ENCODE data around the gene FOXO3B.
A peak's percentile ranks its signal among the peaks of the same experiment; 100 is the strongest.
"Not testable (repeated sequence)": the region's sequence is repeated elsewhere in the genome, so short reads cannot be mapped to it uniquely, and the experiment has no call there.

The FOXO3B gene

DNA sequence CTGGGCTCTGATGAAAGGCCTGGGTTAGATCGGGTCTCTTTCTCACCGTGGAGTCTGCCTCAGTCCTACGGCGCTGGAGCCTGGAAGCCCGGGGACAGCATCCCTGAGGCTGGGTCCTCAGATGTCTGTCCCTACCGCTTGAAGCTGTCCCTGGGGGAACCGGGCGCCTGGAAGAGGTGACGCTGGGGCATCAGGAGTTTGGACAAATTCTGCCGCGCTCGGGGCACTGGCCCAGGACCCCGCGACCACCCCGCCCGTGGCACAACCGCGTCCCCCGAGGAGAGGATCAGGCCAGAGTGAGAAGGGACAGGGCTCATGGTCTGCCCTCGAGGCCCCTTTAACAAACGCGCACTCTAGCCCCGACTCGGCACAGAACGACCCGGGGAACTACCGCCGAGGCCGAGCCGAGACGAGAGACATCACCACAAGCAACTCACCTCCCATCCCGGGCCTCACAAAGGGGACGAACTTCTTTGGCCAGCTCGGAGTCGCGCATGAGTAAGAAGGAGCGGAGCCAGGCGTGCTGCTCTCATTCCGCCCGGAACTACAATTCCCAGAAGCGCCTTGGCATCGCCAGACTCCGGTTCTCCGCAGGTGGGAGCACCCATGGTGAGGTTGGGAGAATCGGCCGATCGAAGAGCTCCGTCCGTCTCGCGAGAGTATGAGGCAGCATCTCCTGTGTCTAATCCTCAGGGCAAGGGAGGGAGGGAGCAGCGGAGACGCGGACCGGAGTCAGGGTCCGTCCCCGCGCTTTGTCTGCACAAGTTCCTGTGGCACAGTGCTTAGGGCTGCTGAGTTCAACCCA, at the start of gene FOXO3B:
TSS of gene FOXO3B (minus strand) at position 548 of the 805 bp plus-strand sequence. CDS start 663 bp downstream, outside the sequence.
- DNase-seq = peak; percentile 78 to 85 (median 82)

DNA sequence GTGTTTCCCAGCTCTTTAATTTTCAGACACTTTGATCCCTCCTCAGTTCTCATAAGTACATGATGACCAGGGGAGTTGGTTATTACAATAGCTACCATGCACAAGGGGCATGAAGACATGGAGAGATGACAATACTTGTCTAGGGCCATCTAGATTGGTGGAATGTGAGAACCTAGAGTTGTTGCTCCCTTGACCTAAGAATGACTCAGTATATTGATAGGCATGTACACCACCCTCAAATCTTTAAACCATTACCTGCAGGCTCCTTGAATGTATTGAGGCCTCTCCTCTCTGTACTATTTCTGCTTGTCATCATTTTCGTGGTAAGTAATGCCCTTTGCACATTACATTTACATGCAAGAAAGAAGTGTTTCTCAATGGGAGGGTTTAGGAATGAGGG, 41.4 kb upstream of the FOXO3B start:
- not testable (repeated sequence) for DNase-seq

DNA sequence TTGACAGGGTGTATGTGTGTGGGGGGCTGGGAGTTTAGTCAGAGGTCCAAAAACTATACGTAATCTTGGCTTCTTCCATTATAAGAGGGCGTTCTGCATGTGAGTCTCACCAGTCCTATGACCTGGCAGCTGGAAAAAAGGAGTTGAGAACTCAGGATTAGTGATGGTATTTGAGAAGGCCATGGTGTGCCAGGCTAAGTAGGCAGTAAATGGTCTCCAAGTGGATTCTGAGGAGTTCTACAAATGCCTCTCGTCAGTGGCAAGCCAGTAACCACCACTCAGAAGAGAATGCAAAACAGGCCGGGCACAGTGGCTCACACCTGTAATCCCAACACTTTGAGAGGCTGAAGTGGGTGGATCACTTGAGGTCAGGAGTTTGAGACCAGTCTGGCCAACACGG, 40.5 kb upstream of the FOXO3B start:
- DNase-seq = not testable (repeated sequence)

DNA sequence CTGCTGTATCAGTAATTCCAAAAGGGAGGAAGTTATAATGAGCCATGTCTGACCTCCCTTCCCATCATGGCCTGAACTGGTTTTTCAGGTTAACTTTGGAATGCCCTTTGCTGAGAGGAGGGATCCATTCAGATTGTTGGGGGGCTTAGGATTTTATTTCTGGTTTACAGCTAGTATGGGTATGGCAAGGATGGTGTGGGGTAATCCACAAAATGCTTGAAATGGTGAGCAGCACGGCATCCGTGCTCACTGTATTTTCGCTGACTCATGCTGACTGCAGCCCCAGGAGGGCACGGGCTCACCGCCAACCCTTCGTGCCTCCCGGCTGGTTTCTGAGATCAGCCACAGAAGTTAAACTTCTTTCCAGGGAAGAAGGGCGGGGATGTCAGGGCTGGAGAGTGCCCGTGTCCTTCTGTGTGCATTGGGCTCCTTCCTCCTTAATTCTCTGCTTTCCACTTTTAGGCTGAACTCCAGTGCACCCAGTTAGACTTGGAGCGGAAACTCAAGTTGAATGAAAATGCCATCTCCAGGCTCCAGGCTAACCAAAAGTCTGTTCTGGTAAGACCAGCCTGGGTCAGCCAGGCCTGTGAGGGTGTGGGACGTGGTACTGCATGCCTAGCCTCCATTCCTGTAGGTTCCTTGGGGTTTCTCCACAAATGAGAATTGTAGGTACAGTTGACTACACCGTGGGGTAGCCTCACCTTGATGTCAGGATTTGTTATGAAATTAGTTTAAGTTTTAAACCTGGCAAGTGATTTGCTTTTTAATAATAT, 39.8 kb upstream of the FOXO3B start:
- DNase-seq = not testable (repeated sequence)

DNA sequence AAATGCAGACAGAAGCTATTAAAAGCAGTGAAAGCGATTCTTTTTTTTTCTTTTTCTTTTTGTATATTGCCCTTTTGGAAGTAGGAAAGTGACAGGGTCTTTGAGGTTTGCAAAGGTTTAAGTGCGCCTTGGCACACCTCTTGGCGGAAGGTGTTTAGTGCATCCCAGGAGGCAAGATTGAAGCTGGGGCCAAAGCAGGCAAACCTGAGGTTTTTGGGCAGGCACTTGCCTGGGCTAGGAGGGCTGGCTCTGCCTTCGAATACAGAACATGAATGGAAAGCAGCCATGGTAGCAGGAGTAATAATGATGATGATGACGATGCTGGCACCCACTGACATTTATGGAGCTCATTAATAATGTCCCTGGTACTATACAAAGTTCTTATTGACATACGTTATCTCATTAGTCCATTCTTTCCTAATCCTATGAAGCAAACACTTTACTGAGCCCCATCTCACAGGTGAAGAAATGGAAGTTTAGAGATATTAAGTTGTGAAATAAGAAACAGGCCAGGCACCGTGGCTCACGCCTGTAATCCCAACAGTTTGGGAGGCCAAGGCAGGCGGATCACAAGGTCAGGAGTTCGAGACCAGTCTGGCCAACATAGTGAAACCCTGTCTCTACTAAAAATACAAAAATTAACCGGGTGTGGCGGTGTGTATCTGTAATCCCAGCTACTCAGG, 37.5 kb upstream of the FOXO3B start:
- DNase-seq = not testable (repeated sequence)

DNA sequence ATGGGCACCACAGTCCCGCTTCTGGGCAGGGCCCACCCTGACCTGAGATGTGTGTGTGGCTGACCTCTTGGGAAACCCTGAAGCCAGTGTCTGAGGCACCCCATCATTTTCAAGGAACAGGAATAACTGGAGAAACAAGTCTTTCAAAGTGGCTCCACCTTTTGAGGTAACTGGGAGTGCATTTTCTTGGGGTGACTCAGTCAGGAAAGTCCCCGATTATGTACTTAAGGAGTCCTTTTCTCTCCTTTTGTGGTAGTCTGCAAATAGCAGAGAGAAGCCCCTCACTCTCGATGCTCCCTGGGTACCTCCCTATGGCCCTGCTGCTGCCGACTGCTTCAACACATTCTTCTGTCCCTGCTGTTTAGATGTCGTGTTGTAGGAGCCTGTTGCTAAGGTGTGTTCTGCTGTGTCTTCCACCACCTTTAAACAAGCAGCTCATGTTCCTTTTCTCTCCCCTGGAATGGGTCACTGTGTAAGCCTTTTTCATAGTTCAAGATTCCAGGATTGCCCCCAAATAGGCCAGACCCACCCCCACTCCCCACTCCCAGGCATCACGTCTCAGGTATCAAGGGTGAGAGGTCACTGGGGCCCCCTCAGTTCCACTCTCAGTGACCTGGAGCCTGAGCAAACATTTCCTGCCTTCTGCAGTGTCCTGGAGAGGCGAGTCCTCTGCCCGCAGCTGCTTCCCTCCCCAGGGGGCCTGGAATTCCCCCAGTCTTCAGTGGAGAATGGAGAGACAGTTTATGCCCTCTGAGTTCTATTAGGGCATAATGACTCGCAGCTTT, 36.7 kb upstream of the FOXO3B start:
- peak; percentile 33 to 44 (median 41) for DNase-seq

DNA sequence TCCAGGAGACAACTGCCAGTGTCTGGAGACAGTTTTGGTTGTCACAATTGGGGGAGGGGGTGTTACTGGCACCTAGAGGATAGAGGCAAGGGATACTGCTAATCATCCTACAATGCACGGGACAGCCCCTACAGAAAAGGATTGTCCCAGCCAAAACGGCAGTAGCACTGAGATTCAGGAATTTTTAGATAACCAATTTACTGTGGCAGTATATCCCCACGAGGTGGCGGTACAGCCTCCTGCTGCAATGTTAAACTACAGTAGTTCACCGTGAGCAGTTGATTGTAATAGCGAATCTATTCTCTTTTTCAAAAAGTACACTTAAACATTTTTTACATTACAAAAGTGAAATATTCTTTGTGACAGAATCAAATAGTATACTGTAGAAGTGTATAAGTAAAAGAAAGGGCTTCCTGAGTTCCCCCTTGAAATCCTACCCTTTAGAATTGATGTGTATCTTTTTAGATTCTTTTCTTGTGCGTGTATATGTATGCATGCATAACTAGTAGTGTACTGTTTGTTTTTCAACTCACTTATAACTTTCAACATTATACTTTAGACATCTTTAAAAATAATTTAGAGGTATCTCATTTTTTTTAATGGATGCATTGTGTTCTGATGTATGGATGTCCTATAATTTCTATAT, 30.4 kb upstream of the FOXO3B start:
- peak; percentile 66 to 79 (median 75) for DNase-seq

DNA sequence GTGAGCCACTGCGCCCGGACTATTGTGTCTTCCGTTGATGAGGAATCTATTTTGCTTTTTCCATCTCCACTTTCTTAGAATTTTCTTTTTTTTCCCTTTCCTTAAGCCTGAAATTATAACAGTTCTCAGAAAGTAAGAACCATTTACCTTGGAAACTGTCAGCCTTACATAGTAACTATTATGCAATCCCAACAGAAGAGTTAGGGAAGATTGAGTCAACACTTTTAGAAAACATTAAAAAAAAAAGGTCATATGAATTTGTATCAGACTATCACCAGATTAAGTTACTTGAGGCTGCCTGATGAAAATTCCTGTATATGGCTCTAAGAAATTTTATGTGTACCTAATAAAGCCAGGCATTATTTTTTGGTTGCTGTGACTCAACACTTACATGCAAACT, 26.1 kb upstream of the FOXO3B start:
- peak in 1 of 3 donors; percentile 18 for DNase-seq

DNA sequence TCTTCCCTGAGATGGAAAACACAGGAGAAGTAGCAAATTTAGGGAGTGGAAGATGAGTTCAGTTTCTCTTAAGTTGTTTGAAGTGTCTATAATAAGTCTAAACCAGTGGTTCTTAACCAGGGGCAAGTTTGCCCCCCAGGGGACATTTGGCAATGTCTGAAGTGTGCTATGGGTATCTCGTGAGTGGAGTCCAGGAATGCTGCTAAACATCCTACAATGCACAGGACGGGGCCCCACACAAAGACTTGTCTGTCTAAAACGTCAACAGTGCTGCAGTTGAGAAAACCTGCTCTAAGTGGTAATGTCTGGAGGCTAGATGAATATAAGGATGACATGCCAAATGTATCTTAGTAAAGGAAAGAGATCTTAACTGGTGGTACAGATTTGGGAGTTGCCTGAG, 23.8 kb upstream of the FOXO3B start:
- DNase-seq = not testable (repeated sequence)

DNA sequence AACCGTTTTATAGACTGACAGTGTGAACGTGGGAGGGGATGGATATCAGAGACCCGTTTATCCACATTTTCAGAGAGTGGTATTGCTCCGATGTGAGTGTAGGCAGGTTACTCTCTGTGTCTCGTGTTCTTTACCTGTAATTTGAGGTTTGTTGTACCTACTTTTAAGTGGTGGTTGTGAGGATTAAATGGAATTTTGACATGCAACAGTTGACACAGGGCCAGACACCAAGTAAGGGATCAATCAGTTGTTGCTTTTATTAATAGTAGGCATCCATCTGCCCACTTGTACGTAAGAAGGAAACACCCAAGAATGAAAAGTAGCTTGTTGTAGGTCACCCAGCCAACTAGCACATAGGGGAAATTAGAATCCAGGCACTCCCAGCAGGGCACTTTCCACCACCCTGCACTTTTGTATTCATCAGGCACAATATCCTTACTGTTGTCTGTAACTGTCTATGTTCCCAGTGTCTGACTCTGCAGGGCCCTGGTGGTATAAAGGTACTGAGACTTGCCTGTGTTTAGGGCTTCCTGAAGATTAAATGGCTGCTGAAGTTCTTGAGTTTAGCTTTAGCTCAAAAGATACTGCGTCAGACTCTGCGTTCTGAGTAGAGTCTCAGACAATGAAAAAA, 16.5 kb upstream of the FOXO3B start:
- not testable (repeated sequence) for DNase-seq

DNA sequence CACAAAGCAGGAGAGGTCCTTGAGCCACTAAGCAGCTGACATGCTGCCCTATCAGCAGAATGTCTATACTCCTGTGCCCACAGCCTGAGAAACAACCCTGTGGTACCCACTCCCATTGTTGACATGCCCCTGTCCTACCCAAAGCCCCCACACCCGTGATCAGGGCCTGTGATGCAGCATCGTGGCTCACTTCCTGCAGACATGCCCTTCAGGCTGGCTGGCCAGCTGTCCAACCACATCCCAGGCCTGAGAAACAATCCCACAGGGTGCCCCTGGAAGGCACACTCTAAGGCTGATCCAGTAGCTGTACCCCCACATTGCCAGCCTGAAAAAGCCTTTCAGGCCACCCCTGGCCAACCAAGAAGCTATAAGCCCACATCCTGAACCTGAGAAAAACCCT, 13.0 kb upstream of the FOXO3B start:
- DNase-seq = not testable (repeated sequence)

DNA sequence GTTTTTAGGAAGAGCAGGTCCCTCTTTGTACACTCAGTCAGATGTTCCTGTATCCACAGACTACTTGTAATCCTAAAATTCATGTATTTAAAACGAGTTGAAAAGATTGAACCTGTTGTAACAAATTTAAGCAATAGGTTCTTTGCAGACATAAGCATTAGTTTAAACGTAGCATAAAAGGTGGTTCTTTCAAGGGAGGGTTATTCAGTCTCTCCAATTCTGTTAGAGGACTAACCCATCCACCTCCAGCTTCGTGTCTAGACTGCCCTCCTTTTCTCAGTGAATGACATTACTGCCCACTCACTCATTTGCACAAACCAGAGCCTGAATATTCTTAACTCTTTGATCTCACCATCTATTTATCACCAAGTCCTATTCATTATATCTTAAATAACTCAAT, 554 bp upstream of the FOXO3B start:
- DNase-seq = not testable (repeated sequence)

DNA sequence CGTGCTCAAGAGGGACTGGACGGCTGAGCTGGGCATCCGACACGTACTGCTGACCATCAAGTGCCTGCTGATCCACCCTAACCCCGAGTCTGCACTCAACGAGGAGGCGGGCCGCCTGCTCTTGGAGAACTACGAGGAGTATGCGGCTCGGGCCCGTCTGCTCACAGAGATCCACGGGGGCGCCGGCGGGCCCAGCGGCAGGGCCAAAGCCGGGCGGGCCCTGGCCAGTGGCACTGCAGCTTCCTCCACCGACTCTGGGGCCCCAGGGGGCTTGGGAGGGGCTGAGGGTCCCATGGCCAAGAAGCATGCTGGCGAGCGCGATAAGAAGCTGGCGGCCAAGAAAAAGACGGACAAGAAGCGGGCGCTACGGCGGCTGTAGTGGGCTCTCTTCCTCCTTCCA, 4.7 kb downstream of the FOXO3B start:
- DNase-seq = not testable (repeated sequence)

DNA sequence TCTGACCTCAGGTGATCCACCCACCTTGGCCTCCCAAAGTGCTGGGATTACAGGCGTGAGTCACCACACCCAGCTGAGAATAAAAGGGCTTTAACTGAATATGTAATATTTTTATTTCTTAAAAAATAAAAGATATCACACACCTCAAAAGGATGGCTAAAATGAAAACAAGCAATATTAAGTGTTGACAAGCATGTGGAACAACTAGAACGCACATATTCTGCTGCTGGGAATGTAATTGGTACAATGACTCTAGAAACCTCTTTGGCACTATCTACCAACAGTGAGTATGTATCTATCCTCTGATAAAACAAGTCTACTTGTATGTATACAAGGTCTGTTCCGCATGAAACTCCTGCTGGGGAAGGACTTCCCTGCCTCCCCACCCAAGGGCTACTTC, 5.2 kb downstream of the FOXO3B start:
- DNase-seq = not testable (repeated sequence)

DNA sequence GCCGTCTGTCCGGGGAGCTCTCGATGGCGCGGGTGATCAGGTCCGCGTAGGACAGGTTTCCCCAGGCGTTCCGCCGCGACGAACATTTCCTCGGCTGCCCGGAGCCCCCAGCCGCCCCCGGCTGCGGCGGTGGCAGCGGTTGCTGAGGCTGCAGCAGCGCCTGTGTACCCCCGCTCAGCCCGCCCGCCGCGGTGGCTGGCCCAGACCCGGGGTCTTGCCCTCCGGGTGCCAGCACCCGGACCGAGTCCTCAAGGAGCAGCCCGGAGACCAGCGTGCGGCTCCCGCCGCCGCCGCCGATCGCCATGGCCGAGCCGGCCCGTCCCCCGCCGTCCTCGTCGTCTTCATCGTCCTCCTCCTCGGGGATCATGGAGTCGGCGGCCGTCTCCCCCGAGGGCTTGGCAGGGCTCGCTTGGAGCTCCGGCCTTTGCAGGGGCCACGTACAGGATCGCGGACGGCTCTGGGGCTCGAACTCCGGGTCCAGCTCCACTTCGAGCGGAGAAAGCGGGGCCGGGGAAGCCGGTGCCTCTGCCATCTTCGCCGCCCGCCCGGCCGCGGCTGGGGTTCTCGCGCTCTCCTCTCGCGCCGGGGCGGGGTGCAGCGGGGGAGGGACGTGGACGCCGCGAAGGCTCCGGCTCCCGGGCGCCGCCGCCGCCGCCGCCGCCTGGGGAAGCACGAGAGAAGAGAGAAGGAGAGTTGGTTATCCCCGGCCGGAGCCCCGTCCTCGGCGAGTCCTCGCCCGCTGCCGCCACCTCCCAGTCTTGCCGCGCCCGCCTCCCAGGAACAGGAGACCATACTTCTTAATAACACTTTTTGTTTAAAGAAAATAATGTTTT, 9.5 kb downstream of the FOXO3B start:
- DNase-seq = not testable (repeated sequence)

DNA sequence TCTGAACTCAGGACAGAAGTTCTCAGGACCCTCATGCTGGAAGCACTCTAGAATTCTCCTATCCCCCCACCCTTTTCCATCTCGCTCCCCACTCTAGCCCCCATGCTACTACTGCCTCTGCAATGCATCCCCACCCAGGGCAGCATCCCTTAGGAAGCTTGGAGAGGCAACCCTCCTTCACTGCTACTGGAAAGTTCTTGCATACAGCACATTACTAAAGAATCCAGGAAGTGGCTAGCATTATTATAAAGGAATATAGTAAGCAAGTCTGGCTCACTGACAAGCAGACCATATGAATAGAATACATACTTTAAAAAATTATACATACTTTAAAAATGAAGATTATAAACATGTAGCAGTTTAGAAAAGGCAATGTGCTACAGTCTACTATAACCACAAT, 13.5 kb downstream of the FOXO3B start:
- not testable (repeated sequence) for DNase-seq

DNA sequence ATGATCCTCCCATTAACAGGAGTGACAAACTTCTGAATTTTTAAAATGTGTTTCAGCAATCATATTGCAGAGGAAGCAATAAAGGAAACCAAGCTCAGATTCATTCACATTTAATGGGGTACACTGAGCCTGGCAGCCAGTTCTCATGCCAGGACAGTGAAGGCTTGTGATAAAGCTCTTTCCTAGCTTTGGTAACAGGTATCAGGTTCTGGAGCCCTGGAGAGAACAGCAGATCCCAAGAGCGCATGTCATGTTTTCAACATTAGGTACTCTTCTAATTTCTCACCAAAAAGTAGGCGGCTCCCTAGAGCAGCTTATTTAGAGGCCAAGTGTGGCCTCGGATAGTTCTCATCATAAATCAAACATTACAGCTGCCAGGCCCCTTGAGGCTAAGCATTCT, 14.6 kb downstream of the FOXO3B start:
- not testable (repeated sequence) for DNase-seq

DNA sequence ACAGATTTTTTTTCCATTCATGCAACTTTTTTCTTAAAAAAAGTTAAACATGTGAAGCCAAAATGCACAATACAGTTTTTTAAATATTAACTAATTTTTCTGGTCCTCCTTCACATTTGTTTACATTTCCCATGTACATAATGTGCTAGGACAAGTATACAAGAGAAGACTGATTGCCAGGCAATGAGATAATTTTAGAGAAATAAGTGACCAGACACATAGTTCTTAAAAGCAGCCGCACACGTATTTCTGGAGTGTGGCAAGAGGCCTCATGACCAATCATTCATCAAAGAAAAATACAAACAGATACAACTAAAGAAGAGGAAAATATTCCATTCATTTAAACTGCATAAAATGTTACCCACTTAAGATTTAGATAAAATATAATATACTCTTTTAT, 15.8 kb downstream of the FOXO3B start:
- not testable (repeated sequence) for DNase-seq

DNA sequence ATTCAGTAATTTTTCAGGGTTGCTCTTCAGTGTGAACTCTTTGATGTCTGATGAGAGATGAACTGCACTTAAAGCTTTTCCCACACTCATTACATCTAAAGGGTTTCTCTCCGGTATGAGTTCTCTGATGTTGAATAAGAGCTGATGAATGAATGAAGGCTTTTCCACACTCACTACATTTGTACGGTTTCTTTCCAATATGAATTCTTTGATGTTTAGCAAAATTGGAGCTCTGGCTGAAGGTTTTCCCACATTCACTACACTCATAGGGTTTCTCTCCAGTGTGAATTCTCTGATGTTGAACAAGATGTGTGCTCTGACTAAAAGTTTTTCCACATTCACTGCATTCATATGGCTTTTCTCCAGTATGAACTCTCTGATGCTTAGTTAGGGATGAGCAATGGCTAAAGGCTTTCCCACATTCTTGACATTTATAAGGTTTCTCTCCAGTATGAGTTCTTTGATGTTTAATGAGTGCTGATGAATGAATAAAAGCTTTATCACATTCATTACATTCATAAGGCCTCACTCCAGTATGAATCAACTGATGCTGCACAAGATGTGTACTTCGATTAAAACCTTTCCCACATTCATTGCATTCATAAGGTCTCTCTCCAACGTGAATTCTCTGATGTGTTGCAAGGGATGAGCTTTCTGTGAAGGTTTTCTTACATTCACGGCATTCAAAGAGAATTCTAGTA, 20.0 kb downstream of the FOXO3B start:
- not testable (repeated sequence) for DNase-seq

DNA sequence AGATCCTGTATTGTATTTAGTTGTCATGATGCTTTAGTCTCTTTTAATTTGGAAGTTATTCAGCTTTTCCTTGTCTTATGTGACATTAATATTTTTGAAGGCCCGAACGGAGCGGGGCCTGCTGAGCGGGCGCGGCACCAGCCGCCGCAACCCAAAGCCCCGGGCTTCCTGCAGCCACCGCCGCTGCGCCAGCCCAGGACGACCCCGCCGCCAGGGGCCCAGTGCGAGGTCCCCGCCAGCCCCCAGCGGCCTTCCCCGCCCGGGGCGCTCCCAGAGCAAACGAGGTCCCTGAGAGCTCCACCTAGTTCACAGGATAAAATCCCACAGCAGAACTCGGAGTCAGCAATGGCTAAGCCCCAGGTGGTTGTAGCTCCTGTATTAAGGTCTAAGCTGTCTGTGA, 32.0 kb downstream of the FOXO3B start:
- not testable (repeated sequence) for DNase-seq
